ENCODE results near the gene CYB5R3. TPM values are rescaled to one million over a fixed set of nuclear protein-coding genes. Genes with fewer than 3 reads are reported as not detected.
"Not testable (repeated sequence)": the region's sequence is repeated elsewhere in the genome, so short reads cannot be mapped to it uniquely, and the experiment has no call there.

Gene CYB5R3
- total RNA-seq, 6 experiments from 2014 or later, result 315 to 413 (median 347) TPM

DNA sequence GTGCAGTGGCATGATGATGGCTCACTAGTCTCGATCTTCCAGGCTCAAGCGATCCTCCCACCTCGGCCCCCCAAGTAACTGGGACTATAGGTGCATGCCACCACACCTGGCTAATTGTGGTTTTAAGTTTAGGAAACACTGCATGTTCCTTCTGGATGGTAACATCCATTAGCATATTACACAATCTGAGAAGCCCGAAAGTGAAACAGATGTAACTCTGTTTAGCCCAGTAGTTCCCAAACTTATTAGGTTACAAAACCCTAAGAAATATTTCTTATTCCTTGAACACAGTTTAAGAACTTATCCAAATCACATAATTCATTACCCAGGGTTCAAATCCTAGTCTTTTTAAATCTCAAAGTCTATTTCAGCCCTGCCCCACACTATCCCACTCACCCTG lies 62.8 kb downstream of the CYB5R3 start:
- Mint-ChIP-seq H3K27me3 (ENCODE audit: insufficient read depth) (peaks cover 3% of the 10 kb centered on the region; the same call in 1 of the 2 replicates), H3K27ac (no peak overlapping the region), H3K4me3 (no peak overlapping the region), H3K4me1 (ENCODE audit: low read depth) (peaks cover 7% of the 10 kb centered on the region), H3K9me3 (no peaks in the 10 kb centered on the region), H3K36me3 (ENCODE audit: low read depth) (peaks cover 41% of the 10 kb centered on the region)
- TF ChIP-seq, protein P1, sequence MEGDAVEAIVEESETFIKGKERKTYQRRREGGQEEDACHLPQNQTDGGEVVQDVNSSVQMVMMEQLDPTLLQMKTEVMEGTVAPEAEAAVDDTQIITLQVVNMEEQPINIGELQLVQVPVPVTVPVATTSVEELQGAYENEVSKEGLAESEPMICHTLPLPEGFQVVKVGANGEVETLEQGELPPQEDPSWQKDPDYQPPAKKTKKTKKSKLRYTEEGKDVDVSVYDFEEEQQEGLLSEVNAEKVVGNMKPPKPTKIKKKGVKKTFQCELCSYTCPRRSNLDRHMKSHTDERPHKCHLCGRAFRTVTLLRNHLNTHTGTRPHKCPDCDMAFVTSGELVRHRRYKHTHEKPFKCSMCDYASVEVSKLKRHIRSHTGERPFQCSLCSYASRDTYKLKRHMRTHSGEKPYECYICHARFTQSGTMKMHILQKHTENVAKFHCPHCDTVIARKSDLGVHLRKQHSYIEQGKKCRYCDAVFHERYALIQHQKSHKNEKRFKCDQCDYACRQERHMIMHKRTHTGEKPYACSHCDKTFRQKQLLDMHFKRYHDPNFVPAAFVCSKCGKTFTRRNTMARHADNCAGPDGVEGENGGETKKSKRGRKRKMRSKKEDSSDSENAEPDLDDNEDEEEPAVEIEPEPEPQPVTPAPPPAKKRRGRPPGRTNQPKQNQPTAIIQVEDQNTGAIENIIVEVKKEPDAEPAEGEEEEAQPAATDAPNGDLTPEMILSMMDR (IDR thresholded peaks at IDR 0.05), result no peak
- no peak for DNase-seq

DNA sequence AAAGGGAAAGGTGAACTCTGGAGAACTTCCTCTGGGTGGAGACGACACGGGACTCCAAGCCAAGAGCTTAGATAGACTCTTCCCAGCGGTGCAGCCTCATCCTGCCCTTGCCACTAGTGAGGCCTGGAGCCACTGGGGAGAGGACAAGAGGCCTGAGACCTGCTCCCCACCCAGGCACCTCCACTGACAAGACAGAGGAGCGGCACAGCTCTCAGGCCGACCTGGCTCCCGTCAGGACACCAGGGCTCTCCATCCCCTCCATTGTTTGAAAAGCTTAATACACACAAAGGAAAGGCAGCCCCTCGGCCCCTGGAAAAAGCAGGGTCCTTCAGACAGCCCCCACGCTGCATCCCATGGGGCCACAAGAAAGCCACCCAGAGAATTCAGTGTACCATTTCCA lies 64.1 kb downstream of the CYB5R3 start:
- Mint-ChIP-seq H3K36me3 (ENCODE audit: low read depth) (peaks cover 48% of the 10 kb centered on the region), H3K27me3 (ENCODE audit: insufficient read depth) (peaks cover 3% of the 10 kb centered on the region; the same call in 1 of the 2 replicates), H3K9me3 (no peaks in the 10 kb centered on the region), H3K4me1 (ENCODE audit: low read depth) (peaks cover 13% of the 10 kb centered on the region), H3K4me3 (no peak overlapping the region), H3K27ac (no peak overlapping the region; the same call in 1 of the 2 replicates)
- TF ChIP-seq, protein P1 (IDR thresholded peaks at IDR 0.05), result no peak
- DNase-seq, result no peak

DNA sequence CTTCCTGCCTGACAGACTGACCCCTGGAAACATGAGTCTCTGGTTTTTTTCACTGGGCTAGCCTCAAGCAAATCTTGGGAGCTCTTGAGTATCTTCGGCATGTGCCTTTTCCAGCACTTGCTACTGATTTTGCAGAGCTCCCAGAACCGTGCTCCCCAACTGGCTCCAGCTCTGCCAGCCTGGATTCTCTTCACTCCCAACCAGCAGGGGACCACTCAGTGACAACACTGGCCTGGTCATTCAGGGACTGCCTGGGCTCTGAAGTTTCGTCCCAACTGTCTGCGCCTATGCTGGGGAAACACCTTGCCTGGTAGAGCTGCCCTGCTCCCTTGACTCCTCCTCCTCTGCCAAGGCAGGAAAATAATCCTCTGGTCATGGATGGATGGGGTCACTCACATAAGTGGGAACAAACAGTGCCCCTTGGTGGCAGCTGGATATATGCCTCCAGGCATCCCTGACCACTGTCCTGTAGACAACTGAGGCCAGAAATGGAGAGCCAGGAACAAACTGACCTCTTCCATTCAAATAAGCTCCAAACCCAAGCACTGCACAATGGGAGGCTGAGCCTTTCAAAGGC lies 64.7 kb downstream of the CYB5R3 start:
- Mint-ChIP-seq H3K27ac (no peak overlapping the region), H3K36me3 (ENCODE audit: low read depth) (peaks cover 42% of the 10 kb centered on the region), H3K27me3 (ENCODE audit: insufficient read depth) (peaks cover 3% of the 10 kb centered on the region; the same call in 1 of the 2 replicates), H3K4me1 (ENCODE audit: low read depth) (peaks cover 13% of the 10 kb centered on the region), H3K4me3 (no peak overlapping the region), H3K9me3 (no peaks in the 10 kb centered on the region)
- TF ChIP-seq, protein P1 (IDR thresholded peaks at IDR 0.05), result peak; percentile 27; the same call in 1 of the 2 replicates
- no peak for DNase-seq

DNA sequence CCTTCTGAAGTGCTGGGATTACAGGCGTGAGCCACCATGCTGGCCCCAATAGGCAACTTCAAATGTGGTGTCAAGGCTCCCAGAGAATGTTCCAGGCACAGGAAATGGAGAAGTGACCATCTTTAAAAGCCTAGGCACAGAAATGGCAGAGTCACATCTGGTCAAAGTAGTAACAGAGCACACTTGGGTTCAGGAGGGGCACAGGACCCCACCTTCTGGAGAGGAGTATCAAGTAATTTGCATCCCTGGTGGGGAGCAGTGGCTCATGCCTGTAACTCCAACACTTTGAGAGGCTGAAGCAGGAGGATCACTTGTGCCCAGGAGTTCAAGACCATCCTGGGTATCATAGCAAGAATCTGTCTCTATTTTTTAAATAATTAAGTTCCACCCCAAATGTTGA lies 66.2 kb downstream of the CYB5R3 start:
- peaks cover 3% of the 10 kb centered on the region; the same call in 1 of the 2 replicates for H3K27me3 Mint-ChIP-seq (ENCODE audit: insufficient read depth)
- DNase-seq, result no peak
- peaks cover 37% of the 10 kb centered on the region for H3K36me3 Mint-ChIP-seq (ENCODE audit: low read depth)
- H3K9me3 Mint-ChIP-seq, result no peaks in the 10 kb centered on the region
- TF ChIP-seq, protein P1 (IDR thresholded peaks at IDR 0.05), result no peak
- peaks cover 13% of the 10 kb centered on the region for H3K4me1 Mint-ChIP-seq (ENCODE audit: low read depth)
- H3K27ac Mint-ChIP-seq, result no peak overlapping the region
- no peak overlapping the region for H3K4me3 Mint-ChIP-seq

DNA sequence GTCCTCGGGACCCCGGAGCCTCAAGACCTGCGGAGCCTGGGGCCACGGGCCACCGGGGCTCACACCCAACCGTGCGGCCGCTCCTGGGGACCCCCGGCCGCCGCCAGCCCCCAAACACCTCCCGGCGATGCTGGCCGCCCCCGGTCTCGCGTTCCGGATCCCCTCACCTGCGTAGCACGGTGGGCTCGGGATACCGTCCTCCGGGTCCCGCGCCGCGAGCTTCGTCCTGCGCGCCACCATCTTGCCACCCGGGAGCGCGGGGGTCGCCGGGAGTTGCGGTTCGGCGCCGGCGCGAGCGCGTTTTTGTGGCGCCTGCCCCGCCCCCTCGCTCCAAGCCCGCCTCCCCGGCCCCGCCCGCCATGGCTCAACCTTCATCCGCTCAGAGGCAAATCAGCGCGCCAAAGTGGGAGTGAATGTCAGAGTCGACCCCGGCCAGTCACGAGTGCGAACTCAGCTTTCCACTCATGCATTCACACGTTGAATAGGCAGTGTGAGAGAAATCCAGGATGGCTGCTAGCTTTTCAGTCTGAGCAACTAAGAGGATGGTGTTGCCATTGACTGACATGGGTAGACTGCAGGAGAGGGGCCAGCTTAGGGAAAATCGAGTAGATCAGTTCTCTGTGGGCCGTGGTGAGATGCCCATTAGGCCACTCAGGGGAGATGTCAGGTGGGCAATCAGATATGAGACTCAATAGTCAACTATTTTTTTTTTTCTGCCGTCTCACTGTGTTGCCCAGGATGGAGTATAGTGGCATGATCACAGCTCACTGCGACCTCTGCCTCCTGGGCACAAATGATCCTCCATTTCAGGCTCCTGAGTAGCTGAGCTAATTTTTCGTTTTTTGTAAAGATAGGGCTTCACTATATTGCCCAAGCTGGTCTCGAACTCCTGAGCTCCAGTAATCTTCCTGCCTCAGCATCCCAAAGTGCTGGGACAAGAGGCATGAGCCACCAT lies 67.2 kb downstream of the CYB5R3 start:
- Mint-ChIP-seq H3K9me3 (no peaks in the 10 kb centered on the region), H3K27ac (peak overlapping the region; percentile 34; the same call in 1 of the 2 replicates), H3K27me3 (ENCODE audit: insufficient read depth) (peaks cover 3% of the 10 kb centered on the region; the same call in 1 of the 2 replicates), H3K4me3 (peak overlapping the region; percentile 98), H3K36me3 (ENCODE audit: low read depth) (peaks cover 32% of the 10 kb centered on the region), H3K4me1 (ENCODE audit: low read depth) (peaks cover 13% of the 10 kb centered on the region)
- TF ChIP-seq, protein P1 (IDR thresholded peaks at IDR 0.05), result no peak
- peak; percentile 41 for DNase-seq

DNA sequence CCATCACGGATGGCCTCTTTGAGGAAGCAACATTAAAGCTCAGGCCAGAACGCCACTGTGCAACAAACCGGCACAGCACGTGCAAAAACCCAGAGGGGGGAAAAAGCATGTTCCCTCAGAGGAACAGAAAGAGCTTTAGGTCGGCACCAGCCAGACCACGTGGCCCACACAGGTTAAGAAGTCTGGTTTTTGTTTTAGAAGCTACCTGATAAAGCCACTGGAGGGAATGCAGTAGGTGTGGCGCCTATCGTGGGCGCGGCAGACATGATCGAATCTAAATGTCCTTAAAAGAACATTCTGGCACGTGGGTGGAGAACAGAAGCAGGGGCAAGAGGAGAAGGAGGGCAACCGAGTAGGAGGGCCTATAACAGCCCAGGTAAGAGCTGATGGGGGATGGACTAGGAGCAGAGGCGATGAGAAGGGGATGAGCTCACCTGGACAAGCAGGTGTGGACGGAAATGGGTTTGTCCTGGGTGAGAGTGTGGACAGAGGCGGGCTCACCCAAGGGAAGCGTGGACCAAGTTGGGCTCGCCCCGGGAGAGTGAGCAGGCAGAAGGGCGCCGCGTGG lies 67.9 kb downstream of the CYB5R3 start:
- Mint-ChIP-seq H3K27ac (peak overlapping the region; percentile 80), H3K36me3 (ENCODE audit: low read depth) (peaks cover 25% of the 10 kb centered on the region)

DNA sequence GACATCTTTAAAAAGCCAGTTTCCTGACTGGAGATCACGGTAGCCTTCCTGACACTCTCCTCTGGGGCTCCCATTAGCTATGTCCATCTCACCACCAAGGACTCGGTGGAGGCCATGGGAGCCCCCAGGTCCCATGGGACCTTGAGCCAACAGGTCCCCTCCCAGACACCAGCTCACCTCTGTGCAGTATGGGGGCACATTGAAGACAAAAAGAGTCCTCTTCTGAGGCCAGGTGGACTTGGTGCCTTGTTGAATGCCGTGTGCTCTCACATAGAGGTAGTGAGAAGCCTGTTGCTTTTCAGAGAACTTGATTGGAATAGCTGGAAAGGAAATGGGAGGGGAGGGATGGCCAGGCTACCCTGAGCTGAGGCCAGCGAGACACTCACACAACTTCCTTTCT lies 69.2 kb downstream of the CYB5R3 start:
- not testable (repeated sequence) for H3K9me3 Mint-ChIP-seq; DNase-seq; H3K27me3 Mint-ChIP-seq (ENCODE audit: insufficient read depth); H3K27ac Mint-ChIP-seq; H3K4me3 Mint-ChIP-seq
- Mint-ChIP-seq H3K36me3 (ENCODE audit: low read depth) (peaks cover 19% of the 10 kb centered on the region), H3K4me1 (ENCODE audit: low read depth) (peaks cover 13% of the 10 kb centered on the region)

More for the DNA sequence above, 67.9 kb downstream of the CYB5R3 start:
- H3K27me3 Mint-ChIP-seq (ENCODE audit: insufficient read depth); DNase-seq; H3K9me3 Mint-ChIP-seq: not testable (repeated sequence)
- Mint-ChIP-seq H3K4me1 (ENCODE audit: low read depth) (peaks cover 13% of the 10 kb centered on the region), H3K4me3 (peak overlapping the region; percentile 98)

Measured in HFFc6 (cell line).